ENCODE measurements around the gene P2RX6.

- no peak for TF ChIP-seq CTCF (IDR thresholded peaks at IDR 0.05)
- no peak for TF ChIP-seq ZFX (IDR thresholded peaks at IDR 0.05; ENCODE audit: borderline replicate concordance)
Observed at GRCh38 chr22:21030621-21031544, 15.9 kb downstream of the P2RX6 start.
